AG09309 (cell line): ENCODE data around the gene PFN1.
A peak's percentile ranks its signal among the peaks of the same experiment; 100 is the strongest.

Experiments used
- DNase-seq: peaks from one replicate; pipeline ENCODE4 v3.0.0-alpha.2; 2010; ENCODE audit warnings: low read depth
- H3K4me3 ChIP-seq: 2 replicates; pipeline ENCODE4 v1.5.1; 2011; ENCODE audit warnings: mild to moderate bottlenecking, low read depth, low read length, moderate library complexity; ENCODE audit not compliant: control insufficient read depth
- CTCF ChIP-seq: IDR thresholded peaks from 2 replicates; pipeline ENCODE4 v1.5.1; 2011; ENCODE audit warnings: mild to moderate bottlenecking, low read depth, low read length, inconsistent platforms; ENCODE audit not compliant: insufficient read depth, control insufficient read depth; ENCODE audit errors: missing control alignments

Gene PFN1

GRCh38 chr17:4948166-4948930 lies at the start of gene PFN1:
PFN1 (minus strand) TSS chr17:4948530; CDS start chr17:4948394, 136 bp downstream.
- no peak for TF ChIP-seq CTCF
- H3K4me3 ChIP-seq: peak within 1 kb of the TSS; percentile 88
- DNase-seq: peak; percentile 74

GRCh38 chr17:4997302-4998026 lies 49.1 kb upstream of the PFN1 start, which contains the start of the genes INCA1 and KIF1C:
INCA1 (minus strand) TSS chr17:4997522; CDS start chr17:4994437, 3,085 bp downstream.
KIF1C (plus strand) TSS chr17:4997950; CDS start chr17:5000247, 2,297 bp downstream.
- DNase-seq: peak; percentile 51
- H3K4me3 ChIP-seq: peak within 1 kb of the TSS; percentile 100
- TF ChIP-seq CTCF: no peak

- no peak overlapping the region for H3K4me3 ChIP-seq
- no peak for DNase-seq
- TF ChIP-seq CTCF: no peak
These were observed 45.8 kb upstream of the PFN1 start for GRCh38 chr17:4994081-4994595.

- DNase-seq: no peak
- H3K4me3 ChIP-seq: peak overlapping the region; percentile 89
- TF ChIP-seq CTCF: no peak
These were observed 39.6 kb upstream of the PFN1 start for GRCh38 chr17:4987767-4988567.

GRCh38 chr17:4986951-4987766 lies 38.8 kb upstream of the PFN1 start, which contains the start of gene CAMTA2:
CAMTA2 (minus strand) TSS chr17:4987675; CDS start chr17:4986222, 1,453 bp downstream.
- no peak for DNase-seq

More at GRCh38 chr17:4986951-4987766, 38.8 kb upstream of the PFN1 start, which contains the start of gene CAMTA2:
- H3K4me3 ChIP-seq: peak within 1 kb of the TSS; percentile 89
- TF ChIP-seq CTCF: peak; percentile 49
